T47D (cell line): ENCODE measurements around the gene GNS.
A peak's percentile ranks its signal among the peaks of the same experiment; 100 is the strongest.
"Not testable (repeated sequence)": the region's sequence is repeated elsewhere in the genome, so short reads cannot be mapped to it uniquely, and the experiment has no call there.

ENCODE experiments used
- DNase-seq, 2 experiments: peaks; one replicate each; pipeline versions ENCODE4 v3.0.0 to v3.0.0-alpha.2; 2011 to 2012; ENCODE audit warnings: low read depth in 1 of 2, low spot score in 1 of 2
- JUND ChIP-seq: IDR thresholded peaks from 2 replicates; pipeline ENCODE4 v1.6.1; 2012; ENCODE audit warnings: low read depth
- in situ Hi-C: cut with HindIII; loops from 2 replicates; pipeline ENCODE4 v1.10.0; 2016; ENCODE audit warnings: low sequenced_read_pairs, low pct_unique_long_range_greater_than_20kb

The GNS gene

DNA sequence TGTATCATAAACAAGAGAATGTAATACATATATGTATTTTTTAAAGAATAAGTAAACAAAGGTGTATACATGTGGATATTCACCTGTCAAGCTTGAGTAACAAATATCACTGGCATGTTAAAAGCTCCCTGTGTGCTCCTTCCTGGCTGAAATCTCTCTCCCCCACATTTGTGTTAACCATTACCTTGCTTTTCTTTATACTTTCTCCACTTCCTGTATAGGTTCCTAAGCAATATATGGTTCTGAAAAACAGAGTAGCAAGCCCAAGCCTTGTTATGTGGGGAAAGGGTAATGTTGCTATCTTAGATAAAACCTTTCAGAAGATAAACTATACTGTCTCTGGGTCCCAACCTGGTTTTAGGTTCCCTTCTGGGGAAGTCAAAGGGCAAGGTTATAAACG, 32.9 kb upstream of the GNS start:
- DNase-seq, result no peak

DNA sequence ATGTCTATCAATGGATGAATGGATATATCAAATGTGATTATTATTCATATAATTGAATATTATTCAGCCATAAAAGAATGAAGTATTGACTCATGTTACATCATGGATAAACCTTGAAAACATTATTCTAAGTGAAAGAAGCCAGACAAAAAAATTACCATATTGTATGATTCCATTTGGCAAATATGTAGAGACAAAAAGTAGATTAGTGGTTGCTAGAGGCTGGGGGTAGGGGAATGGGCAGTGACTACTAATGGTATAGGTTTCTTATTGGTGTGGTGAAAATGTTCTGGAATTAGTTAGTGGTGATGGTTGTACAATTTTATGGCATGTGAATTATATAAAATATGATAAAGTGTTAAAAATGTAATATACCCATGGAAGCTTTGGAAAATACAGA, 31.8 kb upstream of the GNS start:
- DNase-seq, result no peak
- in situ Hi-C loops, result no loop called here
- no peak for TF ChIP-seq JUND

More for the DNA sequence above, 32.9 kb upstream of the GNS start:
- TF ChIP-seq JUND, result no peak
- in situ Hi-C loops, result no loop called here

DNA sequence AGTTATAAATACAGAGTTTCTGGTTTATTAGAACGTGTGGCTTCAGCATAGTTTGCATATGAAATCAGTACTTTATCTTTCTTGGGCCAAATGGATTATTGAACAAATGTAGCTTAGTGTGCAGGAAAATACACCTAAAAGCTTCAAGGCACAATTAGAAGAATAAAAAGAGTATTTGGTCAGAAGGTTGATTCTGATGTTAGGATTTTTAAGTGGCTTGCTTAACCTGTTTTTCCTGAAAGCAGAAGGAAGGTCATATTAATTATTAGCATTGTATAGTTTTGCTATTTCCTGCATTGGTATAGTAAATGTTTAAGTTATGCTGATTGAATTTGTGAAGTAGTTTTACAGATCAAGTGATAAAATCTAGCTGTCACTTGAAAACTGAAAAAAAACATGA, 31.0 kb upstream of the GNS start:
- DNase-seq, result peak in 1 of 2 experiments; percentile 35
- in situ Hi-C loops, result no loop called here
- no peak for TF ChIP-seq JUND

DNA sequence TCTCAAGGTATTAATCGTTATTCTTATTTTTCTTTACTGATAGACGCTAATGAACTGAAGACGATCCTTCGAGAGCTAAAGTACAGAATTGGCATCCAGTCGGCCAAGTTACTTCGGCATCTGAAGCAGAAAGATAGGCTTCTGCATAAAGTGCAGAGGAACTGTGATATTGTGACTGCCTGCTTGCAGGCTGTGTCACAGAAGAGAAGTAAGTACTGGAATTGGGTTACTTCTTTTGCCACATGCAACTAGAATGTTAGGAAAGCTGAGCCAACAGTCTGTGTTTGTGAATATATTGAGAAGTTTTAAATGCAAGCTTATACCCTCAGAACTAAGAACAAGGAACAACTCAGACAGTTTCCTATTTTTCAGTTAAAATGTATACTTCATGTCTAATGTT, 26.6 kb upstream of the GNS start:
- in situ Hi-C loops, result no loop called here
- no peak for DNase-seq
- TF ChIP-seq JUND, result no peak

DNA sequence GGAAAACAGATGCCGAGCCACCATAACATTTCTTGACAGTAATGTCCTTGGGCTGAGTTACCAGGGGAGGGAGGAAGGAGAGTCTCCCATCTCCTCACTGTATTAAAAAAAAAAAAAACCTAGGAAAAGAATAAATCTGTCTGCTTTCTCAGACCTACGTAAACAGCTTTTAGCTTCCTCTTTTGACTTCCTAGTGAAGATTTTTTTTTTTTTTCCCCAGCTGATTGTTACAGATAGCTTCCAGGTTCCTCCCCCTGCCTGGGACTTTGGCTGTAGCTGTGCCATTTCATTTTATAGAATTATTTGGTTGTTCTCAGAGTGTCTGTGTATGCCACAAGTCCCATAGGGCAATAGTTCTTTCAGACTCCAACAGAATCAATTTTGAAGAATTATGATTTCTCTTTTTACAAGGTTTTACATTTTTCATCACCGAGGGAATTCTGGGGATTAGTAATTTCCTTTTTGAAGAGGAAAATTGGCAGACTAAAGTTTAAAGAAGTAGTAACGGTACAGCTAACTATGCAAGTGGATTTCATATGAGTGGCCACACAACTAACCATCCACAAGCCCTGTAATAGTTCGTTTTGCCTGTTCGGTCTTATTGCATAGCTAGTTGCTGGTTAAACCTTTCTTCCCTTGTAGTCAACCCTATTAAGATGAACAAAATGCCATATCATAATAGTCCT, 23.1 kb upstream of the GNS start:
- TF ChIP-seq JUND, result no peak
- DNase-seq, result no peak
- in situ Hi-C loops, result no loop called here

DNA sequence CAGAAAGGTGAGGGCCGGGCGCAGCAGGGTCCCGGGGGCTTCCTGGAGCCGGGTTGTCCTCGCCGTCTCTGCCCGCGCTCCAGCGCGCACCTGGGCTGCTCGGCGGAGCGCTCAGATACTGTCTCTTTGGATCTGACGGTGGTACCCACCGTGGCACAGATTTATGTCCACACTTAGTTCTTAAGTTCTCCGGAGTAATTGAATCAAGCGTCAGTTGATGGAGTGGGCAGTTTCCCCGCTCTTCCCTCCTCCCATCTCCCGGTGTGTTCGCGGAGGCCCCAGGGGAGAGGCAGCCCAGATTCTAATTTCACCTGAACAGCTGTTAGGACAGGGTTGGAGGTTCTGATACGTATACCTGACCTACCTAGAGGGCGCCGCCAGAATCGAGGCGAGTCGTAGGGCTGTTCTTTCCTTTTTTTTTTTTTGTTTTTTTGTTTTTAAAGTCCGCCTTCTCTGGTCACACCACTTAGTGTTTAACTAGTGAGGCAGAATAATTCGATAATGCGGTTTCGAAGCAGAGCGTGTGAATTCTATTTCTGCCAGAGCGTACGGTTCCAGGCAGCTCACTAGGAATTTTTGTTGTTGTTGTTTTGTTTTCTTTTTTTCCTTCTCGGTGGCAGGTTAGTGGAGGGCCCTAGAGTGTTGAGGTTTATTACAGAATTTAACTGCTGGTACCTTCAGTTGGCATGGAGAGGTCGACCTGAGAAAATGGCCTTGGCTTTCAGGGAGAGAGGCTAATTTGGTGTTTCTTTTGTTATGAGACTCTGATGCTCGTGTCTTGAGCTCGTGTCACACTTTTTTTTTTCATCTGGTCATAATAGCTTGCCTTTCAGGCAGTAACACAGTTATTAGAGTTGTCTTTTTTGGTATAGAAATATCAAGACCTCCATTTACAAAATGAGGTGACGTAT, 22.3 kb upstream of the GNS start:
- DNase-seq, result peak; percentile 43 to 52
- in situ Hi-C loops, result no loop called here
- no peak for TF ChIP-seq JUND

DNA sequence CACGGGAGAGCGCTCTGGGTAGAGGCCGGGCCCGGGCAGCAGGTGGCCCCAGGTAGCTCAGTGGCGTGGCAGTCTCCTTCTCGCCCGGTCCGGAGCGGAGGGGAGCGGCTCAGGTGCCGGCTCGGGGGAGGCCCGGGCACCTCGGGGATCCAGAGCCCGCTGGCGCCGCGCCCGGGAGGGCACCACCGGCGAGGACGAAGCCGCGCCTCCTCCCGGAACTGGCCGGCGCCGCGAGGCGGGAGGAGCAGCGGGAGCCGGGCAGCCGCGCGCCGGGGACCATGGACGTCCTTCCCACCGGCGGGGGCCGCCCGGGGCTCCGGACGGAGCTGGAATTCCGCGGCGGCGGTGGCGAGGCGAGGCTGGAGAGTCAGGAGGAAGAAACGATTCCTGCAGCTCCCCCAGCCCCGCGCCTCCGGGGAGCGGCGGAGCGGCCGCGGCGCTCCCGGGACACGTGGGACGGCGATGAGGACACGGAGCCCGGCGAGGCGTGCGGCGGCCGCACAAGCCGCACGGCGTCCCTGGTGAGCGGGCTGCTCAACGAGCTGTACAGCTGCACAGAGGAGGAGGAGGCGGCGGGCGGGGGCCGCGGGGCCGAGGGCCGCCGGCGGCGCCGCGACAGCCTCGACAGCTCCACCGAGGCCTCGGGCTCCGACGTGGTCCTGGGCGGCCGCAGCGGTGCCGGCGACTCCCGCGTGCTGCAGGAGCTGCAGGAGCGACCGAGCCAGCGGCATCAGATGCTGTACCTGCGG, 21.5 kb upstream of the GNS start:
- TF ChIP-seq JUND, result no peak
- in situ Hi-C loops, result no loop called here
- DNase-seq, result peak; percentile 86 to 90

DNA sequence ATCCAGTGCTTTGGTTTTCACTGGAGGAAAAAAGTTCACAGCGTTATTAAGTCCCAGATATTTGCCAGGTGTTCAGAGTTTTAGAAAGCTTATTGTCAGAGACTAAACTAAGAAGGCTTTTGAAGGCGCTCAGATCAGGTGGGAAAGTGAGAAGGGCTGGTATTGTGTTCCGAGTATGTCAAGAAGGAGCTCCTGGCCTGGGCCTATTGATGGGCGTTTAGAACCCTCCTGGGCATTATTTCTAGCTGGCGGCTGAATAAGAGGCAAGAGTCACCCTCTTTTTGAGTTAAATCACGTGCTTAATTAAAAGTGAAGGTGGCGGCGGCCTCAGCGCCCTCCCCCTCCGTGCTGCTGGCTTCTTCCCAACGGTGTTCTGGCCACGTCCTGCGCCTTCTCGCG, 20.9 kb upstream of the GNS start:
- in situ Hi-C loops, result no loop called here
- no peak for DNase-seq
- TF ChIP-seq JUND, result no peak

DNA sequence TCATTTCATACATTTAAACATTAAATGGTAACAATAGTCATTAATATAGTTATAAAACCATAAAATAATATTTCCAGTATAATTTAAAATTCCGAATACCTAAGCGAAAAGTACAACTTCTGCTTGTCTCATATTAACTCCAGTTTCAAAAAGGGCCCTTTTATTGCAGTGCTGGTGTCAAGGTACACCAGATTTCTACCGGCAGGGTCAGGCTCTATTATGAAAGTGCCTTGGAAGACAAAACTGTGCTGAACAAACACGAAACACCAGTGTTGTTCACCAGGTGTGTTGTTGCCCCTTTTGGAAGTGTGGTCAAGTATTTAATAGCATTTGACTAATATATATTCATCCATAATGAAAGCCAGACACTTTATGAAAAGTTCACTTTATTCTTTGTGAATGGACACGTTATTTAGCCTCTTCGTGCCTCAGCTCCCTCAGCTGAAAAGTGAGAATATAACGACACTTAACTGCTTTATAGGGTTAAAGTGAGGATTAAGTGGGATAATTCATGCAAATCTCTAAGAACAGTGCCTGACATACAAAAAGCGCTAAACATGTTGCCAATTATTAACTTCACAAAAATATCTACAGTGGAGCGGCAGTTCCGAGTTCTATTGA, 20.3 kb upstream of the GNS start:
- DNase-seq, result no peak
- no peak for TF ChIP-seq JUND
- in situ Hi-C loops, result no loop called here

DNA sequence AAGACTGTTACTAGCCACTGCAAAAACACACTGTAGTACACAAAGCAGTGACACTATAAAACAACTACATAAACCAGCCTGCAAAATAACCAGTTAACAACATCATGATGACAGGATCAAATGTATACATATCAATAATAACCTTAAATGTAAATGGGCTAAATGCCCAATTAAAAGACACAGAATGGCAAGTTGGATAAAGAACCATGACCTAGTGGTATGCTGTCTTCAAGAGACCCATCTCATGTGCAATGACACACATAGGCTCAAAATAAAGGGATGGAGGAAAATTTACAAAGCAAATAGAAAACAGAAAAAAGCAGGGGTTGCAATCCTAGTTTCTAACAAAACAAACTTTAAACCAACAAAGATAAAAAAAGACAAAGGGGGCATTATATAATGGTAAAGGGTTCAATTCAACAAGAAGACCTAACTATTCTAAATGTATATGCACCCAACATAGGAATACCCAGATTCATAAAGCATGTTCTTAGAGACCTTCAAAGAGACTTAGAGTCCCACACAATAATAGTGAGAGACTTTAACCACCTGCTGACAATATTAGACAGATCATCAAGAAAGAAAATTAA, 16.0 kb upstream of the GNS start:
- DNase-seq, in situ Hi-C loops: not testable (repeated sequence)

DNA sequence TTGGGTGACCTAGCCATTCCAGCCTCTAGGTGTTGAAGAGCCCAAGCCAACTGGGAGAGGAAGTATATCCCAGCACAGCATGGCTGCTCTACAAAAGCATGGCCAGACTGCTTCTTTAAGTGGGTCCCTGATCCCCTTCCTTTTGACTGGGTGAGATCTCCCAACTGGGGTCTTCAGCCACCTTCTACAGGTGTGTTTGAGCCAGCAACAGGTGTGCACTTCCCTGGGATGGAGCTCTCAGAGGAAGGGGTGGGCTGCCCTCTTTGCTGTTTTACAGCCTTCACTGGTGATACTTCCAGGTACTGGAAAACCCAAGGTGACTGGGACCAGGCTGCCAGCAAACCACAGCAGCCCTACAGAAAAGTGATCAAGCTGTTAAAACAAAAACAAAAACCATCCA, 14.2 kb upstream of the GNS start:
- DNase-seq, result no peak
- in situ Hi-C loops, result no loop called here
- no peak for TF ChIP-seq JUND

DNA sequence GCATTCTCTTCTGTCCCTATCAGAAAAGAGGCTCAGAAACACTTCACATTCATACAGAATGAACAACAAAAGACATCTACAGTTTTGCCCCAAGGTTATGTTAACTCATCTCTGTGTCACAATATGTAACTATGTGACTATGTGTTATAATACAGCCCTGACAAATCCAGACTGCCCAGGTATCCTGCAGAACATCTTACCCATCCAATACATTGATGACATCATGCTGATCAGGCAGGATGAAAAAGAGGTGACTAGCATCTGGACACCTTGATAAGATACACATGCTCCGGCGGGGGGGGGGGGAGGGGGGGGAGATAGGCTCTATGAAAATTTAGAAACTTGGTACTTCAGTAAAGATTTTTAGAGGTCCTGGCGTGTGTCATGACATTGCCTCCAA, 8.3 kb upstream of the GNS start:
- no peak for TF ChIP-seq JUND
- DNase-seq, result no peak
- in situ Hi-C loops, result no loop called here
